AG10803 (cell line): ENCODE results near the gene DENND1A.

Experiments
- DNase-seq: peaks from one replicate; pipeline ENCODE4 v3.0.0; 2010; ENCODE audit warnings: low read depth
- H3K4me3 ChIP-seq: 2 replicates; pipeline ENCODE4 v1.5.1; 2011; ENCODE audit warnings: mild to moderate bottlenecking, low read length, control low read depth
- CTCF ChIP-seq: conservative IDR thresholded peaks from 2 replicates; pipeline ENCODE4 v1.5.1; 2011; ENCODE audit warnings: mild to moderate bottlenecking, low read length, control low read depth, inconsistent platforms

DENND1A gene

GRCh38 chr9:123696476-123696875 is 233.4 kb downstream of the DENND1A start:
- peak; percentile 27 for DNase-seq
- no peak for TF ChIP-seq CTCF

GRCh38 chr9:123695386-123695785 is 234.5 kb downstream of the DENND1A start:
- TF ChIP-seq CTCF, result no peak
- DNase-seq, result no peak
- H3K4me3 ChIP-seq, result no peak overlapping the region

More at GRCh38 chr9:123696476-123696875, 233.4 kb downstream of the DENND1A start:
- H3K4me3 ChIP-seq, result no peak overlapping the region

GRCh38 chr9:123691765-123692303 is 238.1 kb downstream of the DENND1A start:
- DNase-seq, result no peak
- H3K4me3 ChIP-seq, result no peak overlapping the region
- TF ChIP-seq CTCF, result no peak

GRCh38 chr9:123689701-123690428 is 240.1 kb downstream of the DENND1A start:
- no peak for DNase-seq
- no peak for TF ChIP-seq CTCF
- H3K4me3 ChIP-seq, result no peak overlapping the region

GRCh38 chr9:123687246-123687751 is 242.6 kb downstream of the DENND1A start:
- no peak for TF ChIP-seq CTCF

GRCh38 chr9:123686829-123687192 is 243.1 kb downstream of the DENND1A start:
- TF ChIP-seq CTCF, result no peak
- no peak overlapping the region for H3K4me3 ChIP-seq
- DNase-seq, result no peak

More at GRCh38 chr9:123687246-123687751, 242.6 kb downstream of the DENND1A start:
- H3K4me3 ChIP-seq, result no peak overlapping the region
- no peak for DNase-seq
